Astrocyte (in vitro differentiated cells and primary cell): ENCODE measurements around the gene CDNF. TPM values are rescaled to one million over a fixed set of nuclear protein-coding genes. Genes with fewer than 3 reads are reported as not detected.

ENCODE experiments used
- DNase-seq: peaks from one replicate; pipeline ENCODE4 v3.0.0-alpha.2; 2010; ENCODE audit warnings: low read depth
- FAIRE-seq: peaks from 2 replicates; lab custom pipeline; 2011; peaks lifted over from hg19 to GRCh38; lab: Jason Lieb, UNC
- H2AFZ ChIP-seq: 2 replicates; pipeline ENCODE4 v1.6.0; 2012; ENCODE audit warnings: low read depth, low read length, inconsistent platforms
- H3K27ac ChIP-seq: 2 replicates; pipeline ENCODE4 v1.5.1; 2011; ENCODE audit warnings: low read depth, low read length, inconsistent platforms
- H3K27me3 ChIP-seq: 2 replicates; pipeline ENCODE4 v1.6.0; 2011; ENCODE audit warnings: low read length, inconsistent platforms; ENCODE audit not compliant: insufficient read depth
- H3K36me3 ChIP-seq: 2 replicates; pipeline ENCODE4 v1.5.1; 2011; ENCODE audit warnings: low read length, inconsistent platforms; ENCODE audit not compliant: insufficient read depth
- H3K4me1 ChIP-seq: 2 replicates; pipeline ENCODE4 v1.5.1; 2011; ENCODE audit warnings: low read length, inconsistent platforms; ENCODE audit not compliant: insufficient read depth
- H3K4me2 ChIP-seq: 2 replicates; pipeline ENCODE4 v1.6.0; 2012; ENCODE audit warnings: low read length, inconsistent platforms
- H3K4me3 ChIP-seq: 2 replicates; pipeline ENCODE4 v1.5.1; 2011; ENCODE audit warnings: low read depth, mild to moderate bottlenecking, low read length, inconsistent platforms; ENCODE audit not compliant: insufficient read depth
- H3K79me2 ChIP-seq: 2 replicates; pipeline ENCODE4 v1.6.0; 2012; ENCODE audit warnings: mild to moderate bottlenecking, low read length, inconsistent platforms; ENCODE audit not compliant: insufficient read depth
- H3K9ac ChIP-seq: 2 replicates; pipeline ENCODE4 v1.6.0; 2012; ENCODE audit warnings: mild to moderate bottlenecking, low read length, inconsistent platforms
- H3K9me3 ChIP-seq: 2 replicates; pipeline ENCODE4 v1.5.1; 2012; ENCODE audit warnings: low read depth, mild to moderate bottlenecking, low read length, inconsistent platforms; ENCODE audit not compliant: insufficient read depth
- H4K20me1 ChIP-seq: 2 replicates; pipeline ENCODE4 v1.6.0; 2012; ENCODE audit warnings: low read length, inconsistent platforms; ENCODE audit not compliant: insufficient read depth
- H3K27ac Mint-ChIP-seq: one replicate; pipeline ENCODE4 v1.8.0; 2021; ENCODE audit warnings: mild to moderate bottlenecking, mixed read lengths; ENCODE audit not compliant: unreplicated experiment
- H3K27me3 Mint-ChIP-seq: one replicate; pipeline ENCODE4 v1.8.0; 2021; ENCODE audit warnings: low read depth, mixed read lengths; ENCODE audit not compliant: unreplicated experiment
- H3K36me3 Mint-ChIP-seq: one replicate; pipeline ENCODE4 v1.8.0; 2021; ENCODE audit warnings: low read depth, mixed read lengths; ENCODE audit not compliant: unreplicated experiment
- H3K4me1 Mint-ChIP-seq: one replicate; pipeline ENCODE4 v1.8.0; 2021; ENCODE audit warnings: low read depth, mixed read lengths; ENCODE audit not compliant: unreplicated experiment
- H3K4me3 Mint-ChIP-seq: one replicate; pipeline ENCODE4 v1.8.0; 2021; ENCODE audit warnings: mild to moderate bottlenecking, moderate library complexity, mixed read lengths; ENCODE audit not compliant: unreplicated experiment
- H3K9me3 Mint-ChIP-seq: one replicate; pipeline ENCODE4 v1.8.0; 2021; ENCODE audit warnings: mild to moderate bottlenecking, mixed read lengths; ENCODE audit not compliant: unreplicated experiment
- EZH2 ChIP-seq: IDR thresholded peaks from 2 replicates; pipeline ENCODE4 v1.6.1; 2012; ENCODE audit warnings: mild to moderate bottlenecking, low read length, inconsistent platforms; ENCODE audit not compliant: insufficient read depth
- total RNA-seq: library from RNA; stranded (reverse); gene quantifications from 2 replicates; pipeline ENCODE4 v1.2.1, GENCODE V29; 2021
- TF ChIP-seq, protein P1 (sequence below): IDR thresholded peaks from 2 replicates; pipeline ENCODE4 v1.5.1; 2011; ENCODE audit warnings: low read depth, mild to moderate bottlenecking, inconsistent platforms, low read length, moderate library complexity; ENCODE audit not compliant: insufficient read depth

CDNF gene
- total RNA-seq, 1 donor from 2014 or later = 1.4 TPM

DNA sequence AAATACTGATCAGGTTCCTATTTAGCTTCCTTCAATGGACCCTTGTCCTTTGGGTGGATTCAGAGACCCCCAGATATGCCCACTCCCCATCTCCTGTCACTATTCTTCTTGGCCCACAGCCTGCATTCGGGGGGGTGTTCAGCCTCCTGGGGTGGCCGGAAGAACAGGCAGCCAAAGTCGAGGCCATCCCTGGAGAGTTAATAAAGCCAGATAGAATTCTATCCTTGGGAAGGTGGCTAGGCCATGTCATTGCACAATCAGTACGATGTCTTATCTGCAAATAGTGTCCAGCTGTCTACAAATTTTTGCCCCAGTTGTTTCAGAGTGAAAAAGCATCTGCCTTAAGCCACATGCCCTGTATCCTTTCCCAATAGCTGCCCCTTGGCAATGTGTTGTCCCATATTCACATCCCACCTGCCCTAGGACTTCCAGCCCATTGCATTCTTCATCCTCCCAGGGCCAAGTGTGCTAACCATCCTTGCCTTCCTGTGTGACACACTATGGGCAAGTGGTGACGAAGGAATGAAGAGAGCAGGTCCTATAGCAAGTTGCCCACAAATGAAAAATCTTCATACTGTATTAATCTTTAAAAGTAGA is 53.3 kb downstream of the CDNF start:
- Mint-ChIP-seq H3K9me3 (peaks cover 4% of the 10 kb centered on the region), H3K4me3 (no peak overlapping the region), H3K4me1 (peaks cover 9% of the 10 kb centered on the region), H3K27me3 (no peaks in the 10 kb centered on the region), H3K27ac (no peak overlapping the region), H3K36me3 (peaks cover 2% of the 10 kb centered on the region)
- H3K9ac ChIP-seq = no peak overlapping the region
- H3K4me2 ChIP-seq = no peak overlapping the region
- H3K4me1 ChIP-seq = peaks cover 4% of the 10 kb centered on the region
- no peaks in the 10 kb centered on the region for H3K36me3 ChIP-seq
- no peak overlapping the region for H2AFZ ChIP-seq
- no peaks in the 10 kb centered on the region for H4K20me1 ChIP-seq
- no peak overlapping the region for H3K27ac ChIP-seq
- no peak for TF ChIP-seq EZH2
- TF ChIP-seq, protein P1, sequence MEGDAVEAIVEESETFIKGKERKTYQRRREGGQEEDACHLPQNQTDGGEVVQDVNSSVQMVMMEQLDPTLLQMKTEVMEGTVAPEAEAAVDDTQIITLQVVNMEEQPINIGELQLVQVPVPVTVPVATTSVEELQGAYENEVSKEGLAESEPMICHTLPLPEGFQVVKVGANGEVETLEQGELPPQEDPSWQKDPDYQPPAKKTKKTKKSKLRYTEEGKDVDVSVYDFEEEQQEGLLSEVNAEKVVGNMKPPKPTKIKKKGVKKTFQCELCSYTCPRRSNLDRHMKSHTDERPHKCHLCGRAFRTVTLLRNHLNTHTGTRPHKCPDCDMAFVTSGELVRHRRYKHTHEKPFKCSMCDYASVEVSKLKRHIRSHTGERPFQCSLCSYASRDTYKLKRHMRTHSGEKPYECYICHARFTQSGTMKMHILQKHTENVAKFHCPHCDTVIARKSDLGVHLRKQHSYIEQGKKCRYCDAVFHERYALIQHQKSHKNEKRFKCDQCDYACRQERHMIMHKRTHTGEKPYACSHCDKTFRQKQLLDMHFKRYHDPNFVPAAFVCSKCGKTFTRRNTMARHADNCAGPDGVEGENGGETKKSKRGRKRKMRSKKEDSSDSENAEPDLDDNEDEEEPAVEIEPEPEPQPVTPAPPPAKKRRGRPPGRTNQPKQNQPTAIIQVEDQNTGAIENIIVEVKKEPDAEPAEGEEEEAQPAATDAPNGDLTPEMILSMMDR = no peak
- H3K4me3 ChIP-seq = no peak overlapping the region
- DNase-seq (no peak), FAIRE-seq (no peak)
- H3K27me3 ChIP-seq = no peaks in the 10 kb centered on the region
- no peaks in the 10 kb centered on the region for H3K79me2 ChIP-seq
- peaks cover 4% of the 10 kb centered on the region for H3K9me3 ChIP-seq

DNA sequence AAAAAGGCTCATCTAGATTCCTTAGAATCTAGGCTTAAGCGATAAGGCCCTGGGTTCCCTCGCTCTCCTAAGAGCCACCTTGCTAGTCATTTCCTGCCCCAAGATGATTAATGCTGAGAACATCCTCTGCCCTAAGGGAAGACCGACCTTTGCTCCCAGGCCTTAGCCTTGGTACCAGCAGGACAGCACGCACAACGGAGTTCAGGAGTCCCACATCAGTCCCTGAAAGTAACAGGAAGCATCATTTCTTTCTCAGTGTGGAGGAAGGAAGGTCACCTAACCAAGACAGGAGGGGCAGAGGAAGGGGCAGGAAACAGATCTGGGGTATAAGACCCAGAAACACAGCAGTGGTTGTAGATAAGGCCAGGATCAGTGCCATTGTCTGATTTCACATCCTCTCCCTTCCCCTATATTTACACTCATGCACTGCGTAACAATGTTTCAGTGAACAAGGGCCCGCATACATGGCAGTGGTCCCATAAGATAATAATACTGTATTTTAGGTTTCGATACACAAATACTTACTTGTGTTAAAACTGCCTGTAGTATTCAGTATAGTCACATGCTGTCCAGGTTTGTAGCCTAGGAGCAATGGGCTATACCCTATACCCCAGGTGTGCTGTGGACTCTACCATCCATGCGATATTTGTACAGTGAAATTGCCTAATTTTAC is 55.0 kb downstream of the CDNF start:
- H3K27ac Mint-ChIP-seq = peak overlapping the region; percentile 50
- FAIRE-seq (no peak), DNase-seq (no peak)
- H3K79me2 ChIP-seq = no peaks in the 10 kb centered on the region
- H3K4me3 ChIP-seq = no peak overlapping the region
- H3K4me1 Mint-ChIP-seq = peaks cover 13% of the 10 kb centered on the region
- no peaks in the 10 kb centered on the region for H3K36me3 ChIP-seq
- H3K4me2 ChIP-seq = no peak overlapping the region
- H3K36me3 Mint-ChIP-seq = peaks cover 2% of the 10 kb centered on the region
- H2AFZ ChIP-seq = peak overlapping the region; percentile 58
- H3K27me3 ChIP-seq = no peaks in the 10 kb centered on the region
- H3K9me3 Mint-ChIP-seq = peaks cover 4% of the 10 kb centered on the region
- H3K9me3 ChIP-seq = peaks cover 4% of the 10 kb centered on the region
- H3K9ac ChIP-seq = no peak overlapping the region
- H3K4me3 Mint-ChIP-seq = no peak overlapping the region
- H3K4me1 ChIP-seq = peaks cover 4% of the 10 kb centered on the region
- no peaks in the 10 kb centered on the region for H4K20me1 ChIP-seq
- TF ChIP-seq EZH2 = no peak
- TF ChIP-seq, protein P1 = no peak
- H3K27me3 Mint-ChIP-seq = no peaks in the 10 kb centered on the region
- H3K27ac ChIP-seq = no peak overlapping the region

DNA sequence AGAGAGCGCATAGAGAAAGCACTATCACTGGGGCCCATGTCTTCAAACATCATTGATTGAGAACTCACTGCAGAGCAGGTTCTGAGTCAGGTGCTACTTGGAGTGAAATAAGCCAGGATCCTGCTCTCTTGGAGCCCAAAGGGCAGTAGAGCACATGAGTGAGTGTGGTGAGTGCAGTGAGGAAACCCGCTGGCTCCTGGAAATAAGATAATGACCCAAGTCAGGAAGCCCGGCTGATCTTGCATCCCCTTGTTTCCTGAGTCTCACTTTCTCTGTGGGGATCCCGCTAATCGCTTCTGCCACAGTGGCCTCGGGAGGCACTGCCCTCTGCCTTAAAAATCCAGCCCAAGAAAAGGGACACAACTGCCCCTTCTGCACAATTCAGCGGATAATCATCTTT is 56.1 kb downstream of the CDNF start:
- Histone ChIP-seq H4K20me1 (no peaks in the 10 kb centered on the region), H3K27me3 (no peaks in the 10 kb centered on the region), H3K4me1 (peaks cover 4% of the 10 kb centered on the region), H3K9ac (no peak overlapping the region), H3K27ac (no peak overlapping the region), H3K4me2 (no peak overlapping the region), H2AFZ (no peak overlapping the region), H3K36me3 (no peaks in the 10 kb centered on the region), H3K4me3 (no peak overlapping the region), H3K79me2 (no peaks in the 10 kb centered on the region), H3K9me3 (peaks cover 4% of the 10 kb centered on the region)
- Mint-ChIP-seq H3K4me1 (peaks cover 11% of the 10 kb centered on the region), H3K9me3 (peaks cover 4% of the 10 kb centered on the region), H3K27me3 (no peaks in the 10 kb centered on the region), H3K27ac (no peak overlapping the region), H3K4me3 (no peak overlapping the region), H3K36me3 (peaks cover 2% of the 10 kb centered on the region)
- no peak for DNase-seq
- TF ChIP-seq EZH2 = no peak
- TF ChIP-seq, protein P1 = no peak
- no peak for FAIRE-seq
